Glomerular visceral epithelial cell (primary cell): ENCODE data around the gene GIT1.
"Not testable (repeated sequence)": the region's sequence is repeated elsewhere in the genome, so short reads cannot be mapped to it uniquely, and the experiment has no call there.

ENCODE experiments used
- DNase-seq: peaks from one replicate; pipeline ENCODE4 v3.0.0-alpha.2; 2016; ENCODE audit errors: extremely low spot score

The GIT1 gene

GRCh38 chr17:29567554-29568330, 21.7 kb downstream of the GIT1 start:
- DNase-seq = peak; percentile 67

- no peak for DNase-seq
Observed at GRCh38 chr17:29567304-29567553, 22.2 kb downstream of the GIT1 start.

- peak; percentile 86 for DNase-seq
Observed at GRCh38 chr17:29566473-29567303, 22.8 kb downstream of the GIT1 start, which contains the start of gene ABHD15. Gene ABHD15, minus strand, starts transcription at chr17:29567037. Its CDS starts 71 bp downstream, at chr17:29566966.

GRCh38 chr17:29565643-29566472, 23.6 kb downstream of the GIT1 start:
- DNase-seq = peak; percentile 37

- no peak for DNase-seq
Observed at GRCh38 chr17:29563816-29564215, 25.6 kb downstream of the GIT1 start.

- no peak for DNase-seq
Observed at GRCh38 chr17:29562615-29563014, 26.8 kb downstream of the GIT1 start.

- DNase-seq = no peak
Observed at GRCh38 chr17:29561554-29562517, 27.6 kb downstream of the GIT1 start.

- DNase-seq = no peak
Observed at GRCh38 chr17:29560316-29560715, 29.1 kb downstream of the GIT1 start.

GRCh38 chr17:29559640-29560039, 29.8 kb downstream of the GIT1 start:
- no peak for DNase-seq

GRCh38 chr17:29558139-29558538, 31.3 kb downstream of the GIT1 start:
- not testable (repeated sequence) for DNase-seq

GRCh38 chr17:29557739-29558116, 31.7 kb downstream of the GIT1 start:
- no peak for DNase-seq

GRCh38 chr17:29557085-29557738, 32.2 kb downstream of the GIT1 start:
- no peak for DNase-seq

- peak; percentile 69 for DNase-seq
Observed at GRCh38 chr17:29555840-29556239, 33.6 kb downstream of the GIT1 start.

- DNase-seq = peak; percentile 31
Observed at GRCh38 chr17:29549177-29549923, 40.1 kb downstream of the GIT1 start.

- no peak for DNase-seq
Observed at GRCh38 chr17:29546830-29547229, 42.6 kb downstream of the GIT1 start.

GRCh38 chr17:29546085-29546484, 43.4 kb downstream of the GIT1 start:
- DNase-seq = no peak

GRCh38 chr17:29544066-29544465, 45.4 kb downstream of the GIT1 start:
- no peak for DNase-seq

- DNase-seq = no peak
Observed at GRCh38 chr17:29533976-29534375, 55.5 kb downstream of the GIT1 start.

GRCh38 chr17:29526322-29526721, 63.1 kb downstream of the GIT1 start:
- no peak for DNase-seq

GRCh38 chr17:29524692-29525091, 64.8 kb downstream of the GIT1 start:
- no peak for DNase-seq
